ENCODE results near the gene ALPL.

DNA sequence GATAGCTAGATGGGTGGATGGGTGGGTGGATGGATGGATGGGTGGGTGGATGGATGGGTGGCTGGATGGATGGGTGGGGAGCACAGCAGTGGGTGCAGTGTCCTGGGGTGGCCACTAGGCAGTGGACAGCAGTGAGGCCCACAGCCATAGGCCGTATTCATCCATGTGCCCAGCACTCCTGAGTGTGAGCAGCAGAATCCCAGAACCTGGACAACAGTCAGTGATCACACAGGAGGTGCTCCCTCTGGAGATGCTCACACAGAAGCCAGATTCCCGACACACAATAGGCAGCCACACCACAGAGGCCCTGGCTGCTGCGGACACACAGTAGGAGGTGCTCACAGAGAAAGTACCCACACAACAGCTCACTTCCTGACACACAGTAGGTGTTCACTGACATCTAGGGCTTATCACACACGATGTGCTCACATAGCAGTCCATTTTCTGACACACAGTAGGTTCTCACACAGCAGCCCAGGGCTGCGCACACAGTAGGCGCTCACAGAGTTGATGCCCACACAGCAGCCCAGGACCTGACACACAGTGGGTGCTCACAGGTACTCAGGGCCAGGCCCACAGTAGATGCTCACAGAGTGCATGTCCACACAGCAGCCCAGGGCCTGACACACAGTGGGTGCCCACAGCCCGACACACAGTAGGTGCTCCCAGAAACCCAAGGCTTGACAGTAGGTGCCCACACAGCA lies 95.9 kb downstream of the ALPL start:
- TF ChIP-seq, protein P1, sequence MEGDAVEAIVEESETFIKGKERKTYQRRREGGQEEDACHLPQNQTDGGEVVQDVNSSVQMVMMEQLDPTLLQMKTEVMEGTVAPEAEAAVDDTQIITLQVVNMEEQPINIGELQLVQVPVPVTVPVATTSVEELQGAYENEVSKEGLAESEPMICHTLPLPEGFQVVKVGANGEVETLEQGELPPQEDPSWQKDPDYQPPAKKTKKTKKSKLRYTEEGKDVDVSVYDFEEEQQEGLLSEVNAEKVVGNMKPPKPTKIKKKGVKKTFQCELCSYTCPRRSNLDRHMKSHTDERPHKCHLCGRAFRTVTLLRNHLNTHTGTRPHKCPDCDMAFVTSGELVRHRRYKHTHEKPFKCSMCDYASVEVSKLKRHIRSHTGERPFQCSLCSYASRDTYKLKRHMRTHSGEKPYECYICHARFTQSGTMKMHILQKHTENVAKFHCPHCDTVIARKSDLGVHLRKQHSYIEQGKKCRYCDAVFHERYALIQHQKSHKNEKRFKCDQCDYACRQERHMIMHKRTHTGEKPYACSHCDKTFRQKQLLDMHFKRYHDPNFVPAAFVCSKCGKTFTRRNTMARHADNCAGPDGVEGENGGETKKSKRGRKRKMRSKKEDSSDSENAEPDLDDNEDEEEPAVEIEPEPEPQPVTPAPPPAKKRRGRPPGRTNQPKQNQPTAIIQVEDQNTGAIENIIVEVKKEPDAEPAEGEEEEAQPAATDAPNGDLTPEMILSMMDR (conservative IDR thresholded peaks at IDR 0.05; ENCODE audit: low read depth, low read length), result no peak
- TF ChIP-seq EZH2 (IDR thresholded peaks at IDR 0.05; ENCODE audit: low read length, unreplicated experiment), result no peak

Measured in PC-3 (cell line).